Adipose tissue (tissue), 3 donors: ENCODE data around the gene TAF11L14. TPM values are rescaled to one million over a fixed set of nuclear protein-coding genes. Genes with fewer than 3 reads are reported as not detected.

Experiments used
- H3K27ac ChIP-seq: one replicate; pipeline ENCODE4 v1.5.1; 2013; ENCODE audit warnings: low read depth, low read length
- WGBS, 3 donors: extraction: QIAGEN DNeasy Blood & Tissue Kit; methylation state at CpG; one replicate each; pipeline ENCODE4 v1.1.7; 2013; 5-methylcytosine and 5-hydroxymethylcytosine counted together
- polyA plus RNA-seq, 3 donors: library from polyadenylated mRNA; stranded (reverse); fragments of 200-250 nt; gene quantifications; one replicate each; pipeline ENCODE4 v1.2.3, GENCODE V29; 2013
- donor health status: healthy with polysubstance abuse.
- donor health status: Bipolar disorder and iron deficiency.
- donor health status: healthy.

Gene TAF11L14
- polyA plus RNA-seq, 3 donors = not detected

- H3K27ac ChIP-seq = no peak overlapping the region
- WGBS, 3 donors = 82 to 83% (median 82%) methylated on average over 3 of the region's 3 CpGs
Observed at GRCh38 chr5:17666726-17667235, 32.5 kb downstream of the TAF11L14 start.

GRCh38 chr5:17670353-17670752 lies 36.1 kb downstream of the TAF11L14 start:
- 88 to 94% (median 92%) methylated on average over 14 of the region's 14 CpGs for WGBS, 3 donors

DNA sequence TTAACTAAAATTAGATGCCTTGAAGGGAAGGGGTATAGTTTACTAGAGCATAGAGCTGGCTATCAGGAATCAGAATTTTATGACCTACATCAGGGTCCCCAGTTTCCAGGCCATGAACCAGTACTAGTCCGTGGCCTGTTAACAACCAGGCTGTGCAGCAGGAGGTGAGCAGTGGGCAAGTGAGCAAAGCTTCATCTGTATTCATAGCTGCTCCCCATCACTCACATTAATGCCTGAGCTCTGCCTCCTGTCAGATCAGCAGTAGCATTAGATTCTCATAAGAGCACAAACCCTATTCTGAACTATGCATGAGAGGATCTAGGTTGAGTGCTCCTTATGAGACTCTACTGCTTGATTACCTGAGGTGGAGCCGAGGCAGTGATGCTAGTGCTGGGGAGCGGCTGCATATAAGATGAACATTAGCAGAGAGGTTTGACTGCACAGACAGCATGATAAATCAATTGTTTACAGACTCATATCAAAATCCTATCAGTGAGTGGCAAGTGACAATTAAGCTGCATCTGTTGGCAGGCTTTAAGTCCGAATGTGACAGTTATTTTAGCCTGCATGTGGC lies 44.6 kb downstream of the TAF11L14 start:
- H3K27ac ChIP-seq = no peak overlapping the region
- WGBS, 3 donors = 64 to 88% (median 85%) methylated on average over 4 of the region's 4 CpGs

More at GRCh38 chr5:17670353-17670752, 36.1 kb downstream of the TAF11L14 start:
- no peak overlapping the region for H3K27ac ChIP-seq

DNA sequence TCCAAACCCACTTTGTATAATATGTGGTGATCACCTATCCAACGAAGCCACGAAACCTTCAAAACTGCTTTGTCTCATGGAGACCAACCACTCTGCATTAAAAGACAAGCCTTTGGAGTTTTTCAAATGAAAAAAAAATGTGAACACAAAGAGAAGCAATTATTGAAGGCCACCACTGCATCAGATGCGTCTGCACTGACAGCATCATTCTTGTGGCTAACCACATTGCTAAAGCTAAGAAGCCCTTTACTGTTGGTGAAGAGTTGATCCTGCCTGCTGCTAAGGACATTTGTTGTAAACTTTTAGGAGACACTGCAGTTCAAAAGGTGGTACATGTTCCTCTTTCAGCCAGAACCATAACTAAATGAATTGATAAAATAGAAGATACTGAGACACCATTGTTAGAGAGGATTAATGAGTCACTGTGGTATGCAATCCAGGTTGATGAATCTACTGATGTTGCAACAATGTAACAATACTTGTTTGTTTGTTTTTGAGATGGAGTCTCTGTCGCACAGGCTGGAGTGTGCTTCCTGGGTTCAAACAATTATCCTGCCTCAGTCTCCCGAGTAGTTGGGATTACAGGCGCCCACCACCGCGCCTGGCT lies 45.4 kb downstream of the TAF11L14 start:
- 81 to 95% (median 94%) methylated on average over 8 of the region's 8 CpGs for WGBS, 3 donors
- H3K27ac ChIP-seq = no peak overlapping the region

- no peak overlapping the region for H3K27ac ChIP-seq
- 41 to 79% (median 76%) methylated on average over 2 of the region's 2 CpGs for WGBS, 3 donors
Observed at GRCh38 chr5:17680737-17681136, 46.5 kb downstream of the TAF11L14 start.

Other genes starting within 250 kb of the TAF11L14 start
- not detected for gene TAF11L2, start 136.2 kb upstream of the TAF11L14 start, polyA plus RNA-seq
- not detected for gene TAF11L3, start 116.1 kb upstream of the TAF11L14 start, polyA plus RNA-seq
- gene TAF11L4, start 112.7 kb upstream of the TAF11L14 start, polyA plus RNA-seq = not detected
- not detected for gene TAF11L5, start 109.2 kb upstream of the TAF11L14 start, polyA plus RNA-seq
- not detected for gene TAF11L6, start 105.8 kb upstream of the TAF11L14 start, polyA plus RNA-seq
- not detected for gene TAF11L7, start 48.7 kb upstream of the TAF11L14 start, polyA plus RNA-seq
- gene TAF11L8, start 43.5 kb upstream of the TAF11L14 start, polyA plus RNA-seq = not detected
- gene TAF11L9, start 40.1 kb upstream of the TAF11L14 start, polyA plus RNA-seq = not detected
- not detected for gene TAF11L10, start 36.6 kb upstream of the TAF11L14 start, polyA plus RNA-seq
- not detected for gene TAF11L11, start 30.3 kb upstream of the TAF11L14 start, polyA plus RNA-seq
- gene TAF11L12, start 24.1 kb upstream of the TAF11L14 start, polyA plus RNA-seq = not detected
- gene TAF11L13, start 2.4 kb upstream of the TAF11L14 start, polyA plus RNA-seq = not detected